Activated CD4-positive, alpha-beta T cell treated with anti-CD3 and anti-CD28 coated beads, Interleukin-2, amount 50 U/mL, for 24 hours (primary cell): Measurements from ENCODE around the gene TMC2.
A peak's percentile ranks its signal among the peaks of the same experiment; 100 is the strongest.
"Not testable (repeated sequence)": the region's sequence is repeated elsewhere in the genome, so short reads cannot be mapped to it uniquely, and the experiment has no call there.

Experiments
- DNase-seq, 2 donors: peaks; one replicate each; pipeline ENCODE4 v3.0.0-alpha.2; 2020; ENCODE audit warnings: low read depth in 1 of 2, low spot score in 1 of 2

Gene TMC2

GRCh38 chr20:2536560-2536986 is at the start of gene TMC2:
TSS of gene TMC2 (plus strand) at chr20:2536573. CDS start at chr20:2536622, 49 bp downstream.
- no peak for DNase-seq

- DNase-seq: not testable (repeated sequence)
Observed at GRCh38 chr20:2502808-2503384, 33.5 kb upstream of the TMC2 start.

- not testable (repeated sequence) for DNase-seq
Observed at GRCh38 chr20:2504803-2505202, 31.6 kb upstream of the TMC2 start.

GRCh38 chr20:2506426-2506825 is 29.9 kb upstream of the TMC2 start:
- not testable (repeated sequence) for DNase-seq

DNA sequence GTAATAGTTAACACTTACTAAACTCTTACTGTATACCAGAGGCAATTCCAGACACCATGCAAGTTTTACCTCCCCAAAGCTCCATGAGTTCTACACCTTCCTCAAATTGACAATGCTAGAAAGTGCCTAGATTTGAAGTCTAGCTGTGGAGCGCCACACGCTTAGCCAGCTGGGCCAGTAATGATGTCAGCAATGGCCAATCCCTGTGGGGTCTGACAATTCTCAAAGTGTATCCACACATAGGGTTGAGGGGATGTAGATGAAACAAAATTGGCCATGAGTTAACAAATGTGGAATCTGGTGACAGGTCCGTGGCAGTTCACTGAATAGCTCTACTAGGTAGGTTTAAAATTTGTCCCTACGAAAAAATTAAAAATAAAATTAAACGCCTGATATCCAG is 28.9 kb upstream of the TMC2 start:
- DNase-seq: no peak

DNA sequence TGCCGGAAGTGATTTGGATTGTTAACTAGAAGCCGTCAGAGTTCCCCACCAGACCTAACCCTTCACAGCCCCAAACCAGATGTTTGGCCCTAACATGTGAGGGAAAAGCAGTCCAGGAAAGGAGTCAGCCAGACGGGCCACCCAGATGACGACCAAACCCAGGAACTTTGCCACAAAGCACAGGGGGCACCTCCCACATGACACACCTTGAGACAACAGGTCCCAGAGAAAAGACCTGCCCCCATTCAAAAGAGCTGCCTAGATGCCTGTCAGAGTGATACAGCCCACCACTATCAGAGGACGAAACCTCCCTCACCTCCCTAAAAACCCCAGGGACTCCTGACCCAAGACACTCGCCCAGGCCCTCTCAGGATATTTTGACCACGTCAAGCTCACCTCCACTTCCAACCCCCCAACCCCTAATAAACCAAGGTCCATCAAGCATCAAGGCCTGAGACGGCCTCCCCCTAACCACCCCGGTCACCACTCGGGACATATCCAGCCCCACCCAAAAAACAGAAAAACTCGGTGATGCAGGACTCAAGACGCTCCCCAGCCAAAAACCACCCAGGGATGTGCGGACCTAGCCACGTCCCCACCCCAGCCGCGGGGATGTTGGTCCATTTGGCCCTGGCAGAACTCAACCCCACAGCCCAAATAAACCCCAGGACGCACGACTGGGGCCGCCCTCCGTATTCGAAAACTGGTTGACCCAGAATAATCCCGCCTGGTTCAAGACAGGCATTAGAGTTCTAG is 28.3 kb upstream of the TMC2 start:
- DNase-seq: no peak

- peak; percentile 63 to 75 for DNase-seq
Observed at GRCh38 chr20:2508631-2509467, 27.5 kb upstream of the TMC2 start, which contains the start of gene ZNF343. TSS of gene ZNF343 (minus strand) at chr20:2508915. CDS start at chr20:2493895, 15,020 bp downstream.

- no peak for DNase-seq
Observed at GRCh38 chr20:2509468-2509781, 26.9 kb upstream of the TMC2 start.

- DNase-seq: no peak
Observed at GRCh38 chr20:2509794-2510193, 26.6 kb upstream of the TMC2 start.

DNA sequence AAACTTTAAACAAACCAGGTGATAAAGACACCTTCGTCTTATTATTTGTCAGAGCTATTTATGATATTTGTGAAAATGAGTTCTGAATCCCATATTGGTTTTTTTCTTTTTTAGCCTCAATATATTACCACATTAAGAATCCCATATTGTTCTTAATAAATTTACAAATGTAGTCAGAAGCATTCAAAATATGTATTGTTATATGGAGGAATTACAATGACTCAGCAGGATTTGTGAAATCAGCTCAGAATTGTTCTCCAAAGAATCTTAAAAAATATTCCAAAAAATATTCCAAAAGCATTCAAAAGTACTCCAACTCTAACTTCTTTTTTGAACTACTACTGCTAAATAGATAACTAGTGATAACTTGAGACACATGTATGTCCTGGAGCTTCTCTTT is 21.2 kb upstream of the TMC2 start:
- DNase-seq: no peak

GRCh38 chr20:2516399-2516798 is 20.0 kb upstream of the TMC2 start:
- no peak for DNase-seq

GRCh38 chr20:2518096-2518495 is 18.3 kb upstream of the TMC2 start:
- DNase-seq: no peak

DNA sequence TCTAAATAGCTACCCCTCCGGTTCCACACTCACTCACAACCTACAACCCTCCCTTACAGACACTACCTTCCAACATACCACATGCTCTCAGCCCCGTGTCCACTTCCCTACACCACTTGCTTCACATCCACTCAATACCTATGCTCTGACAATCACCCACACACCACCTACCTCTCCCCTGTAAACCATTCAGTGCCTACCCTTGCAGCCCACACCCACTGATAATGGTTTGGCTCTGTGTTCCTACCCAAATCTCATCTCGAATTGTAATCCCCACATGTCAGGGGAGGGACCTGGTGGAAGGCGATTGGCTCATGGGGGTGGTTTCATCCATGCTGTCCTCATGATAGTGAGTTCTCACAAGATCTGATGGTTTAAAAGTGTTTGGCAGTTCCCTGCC is 17.8 kb upstream of the TMC2 start:
- DNase-seq: no peak

- no peak for DNase-seq
Observed at GRCh38 chr20:2519115-2519809, 17.1 kb upstream of the TMC2 start.

- no peak for DNase-seq
Observed at GRCh38 chr20:2520617-2521016, 15.8 kb upstream of the TMC2 start.

DNA sequence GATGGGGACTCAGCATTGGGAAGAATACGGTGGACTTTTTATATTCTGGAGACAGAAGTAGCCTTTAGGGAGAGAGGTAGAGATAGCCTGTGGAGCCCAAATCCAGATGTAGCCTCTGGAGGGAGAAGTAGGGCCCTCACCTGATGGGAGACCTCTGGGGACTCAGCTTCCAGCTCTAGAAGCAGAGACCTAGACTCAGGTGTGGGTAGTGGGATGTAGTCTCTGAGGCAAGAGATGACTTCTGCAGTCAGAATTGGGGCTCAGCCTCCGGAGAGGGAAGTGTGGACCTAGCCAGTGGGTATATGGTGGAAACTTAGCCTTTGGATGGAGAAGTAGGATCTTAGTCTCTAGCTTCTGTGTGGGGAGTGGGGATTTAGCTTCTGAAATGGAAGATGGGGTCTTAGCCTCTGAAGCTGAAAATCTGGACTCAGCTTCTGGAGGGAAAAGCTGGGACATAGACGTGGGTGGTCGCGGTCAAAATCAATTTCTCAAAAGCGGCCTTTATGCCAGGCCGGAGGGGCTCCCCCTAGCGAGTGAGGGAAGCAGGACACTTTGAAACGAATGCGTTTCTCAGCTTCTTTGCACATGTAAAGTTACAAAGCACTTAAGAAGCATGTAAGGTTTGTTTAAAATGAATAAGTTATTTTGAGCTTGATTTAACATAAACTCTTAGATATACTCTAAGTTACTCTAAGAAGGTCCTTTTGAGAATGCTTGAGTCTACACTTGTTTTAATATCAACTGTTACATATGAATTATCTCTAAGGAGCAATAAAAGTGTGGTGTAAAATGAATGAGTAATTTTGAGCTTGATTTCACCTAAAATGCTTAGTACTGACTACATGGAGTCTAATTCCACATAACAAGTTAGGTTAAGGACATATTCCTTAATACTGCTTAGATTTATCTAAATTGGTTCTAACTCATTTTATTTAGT is 14.7 kb upstream of the TMC2 start:
- DNase-seq: peak in 1 of 2 donors; percentile 32

GRCh38 chr20:2522826-2523429 is 13.4 kb upstream of the TMC2 start:
- DNase-seq: not testable (repeated sequence)

- DNase-seq: peak; percentile 87 to 95
Observed at GRCh38 chr20:2523919-2524708, 12.3 kb upstream of the TMC2 start.
